NCI-H460 (cell line): ENCODE data around the gene PEX14. TPM values are rescaled to one million over a fixed set of nuclear protein-coding genes. Genes with fewer than 3 reads are reported as not detected.
"Not testable (repeated sequence)": the region's sequence is repeated elsewhere in the genome, so short reads cannot be mapped to it uniquely, and the experiment has no call there.

Source experiments
- DNase-seq: peaks from one replicate; pipeline ENCODE4 v3.0.0-alpha.2; 2016; ENCODE audit warnings: low read depth; ENCODE audit errors: extremely low read depth
- polyA plus RNA-seq: library from polyadenylated mRNA; depleted of rRNA; stranded (reverse); fragments of >200 nt; gene quantifications from 2 replicates; pipeline ENCODE4 v1.2.3, GENCODE V29; 2014; cell fraction: nucleus; rRNA removed
- total RNA-seq: library from RNA; depleted of rRNA; stranded (reverse); fragments of >200 nt; shearing (Covaris generic); gene quantifications from 2 replicates; pipeline ENCODE4 v1.2.3, GENCODE V29; 2014; rRNA removed

Gene PEX14, protein sequence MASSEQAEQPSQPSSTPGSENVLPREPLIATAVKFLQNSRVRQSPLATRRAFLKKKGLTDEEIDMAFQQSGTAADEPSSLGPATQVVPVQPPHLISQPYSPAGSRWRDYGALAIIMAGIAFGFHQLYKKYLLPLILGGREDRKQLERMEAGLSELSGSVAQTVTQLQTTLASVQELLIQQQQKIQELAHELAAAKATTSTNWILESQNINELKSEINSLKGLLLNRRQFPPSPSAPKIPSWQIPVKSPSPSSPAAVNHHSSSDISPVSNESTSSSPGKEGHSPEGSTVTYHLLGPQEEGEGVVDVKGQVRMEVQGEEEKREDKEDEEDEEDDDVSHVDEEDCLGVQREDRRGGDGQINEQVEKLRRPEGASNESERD
- total RNA-seq = 9.6 and 12.2 TPM in 2 replicates
- 14.4 and 24.0 TPM in 2 replicates for polyA plus RNA-seq

DNA sequence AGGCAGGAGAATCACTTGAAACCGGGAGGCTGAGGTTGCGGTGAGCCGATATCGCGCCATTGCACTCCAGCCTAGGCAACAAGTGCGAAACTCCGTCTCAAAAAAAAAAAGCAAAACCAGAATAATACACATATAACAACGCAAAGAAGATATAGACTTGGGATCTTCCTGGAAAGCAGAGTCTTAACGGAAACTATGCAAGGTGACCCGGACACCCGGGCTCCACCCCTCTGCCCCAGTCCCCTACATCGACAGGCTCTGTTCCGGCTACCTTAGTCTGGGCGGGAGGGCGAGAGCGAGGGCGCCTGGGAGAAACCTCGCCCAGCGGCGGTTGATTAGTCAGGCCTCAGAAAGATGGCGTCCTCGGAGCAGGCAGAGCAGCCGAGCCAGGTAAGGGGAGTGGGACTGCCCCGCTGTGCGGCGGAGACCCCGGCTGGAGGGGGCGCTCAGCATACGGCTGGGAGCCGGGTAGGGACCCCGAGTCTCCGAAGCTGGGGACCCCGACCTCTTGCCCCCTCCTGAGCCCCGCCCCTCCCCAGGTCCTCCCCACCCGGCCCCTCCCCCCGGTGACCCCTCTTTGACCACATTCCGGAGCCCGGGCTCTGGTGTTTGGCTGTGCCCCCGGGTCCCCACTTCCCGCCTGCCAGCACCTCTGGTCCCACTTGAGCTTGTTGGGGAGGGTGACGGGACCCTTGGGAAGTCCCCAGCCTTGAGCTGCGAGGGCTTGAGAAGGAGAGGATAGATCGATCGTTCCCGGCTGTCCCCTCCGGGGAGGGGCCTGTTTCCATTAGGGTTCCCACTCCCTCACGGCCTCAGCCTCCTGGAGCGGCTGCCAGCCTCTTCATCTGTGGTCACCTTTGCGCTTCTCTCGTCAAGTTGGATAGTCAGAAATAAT, at the start of gene PEX14:
Gene PEX14 (plus strand): TSS at position 338 of the 895 bp plus-strand sequence. CDS start 17 bp downstream, at position 355.
- peak; percentile 77 for DNase-seq

DNA sequence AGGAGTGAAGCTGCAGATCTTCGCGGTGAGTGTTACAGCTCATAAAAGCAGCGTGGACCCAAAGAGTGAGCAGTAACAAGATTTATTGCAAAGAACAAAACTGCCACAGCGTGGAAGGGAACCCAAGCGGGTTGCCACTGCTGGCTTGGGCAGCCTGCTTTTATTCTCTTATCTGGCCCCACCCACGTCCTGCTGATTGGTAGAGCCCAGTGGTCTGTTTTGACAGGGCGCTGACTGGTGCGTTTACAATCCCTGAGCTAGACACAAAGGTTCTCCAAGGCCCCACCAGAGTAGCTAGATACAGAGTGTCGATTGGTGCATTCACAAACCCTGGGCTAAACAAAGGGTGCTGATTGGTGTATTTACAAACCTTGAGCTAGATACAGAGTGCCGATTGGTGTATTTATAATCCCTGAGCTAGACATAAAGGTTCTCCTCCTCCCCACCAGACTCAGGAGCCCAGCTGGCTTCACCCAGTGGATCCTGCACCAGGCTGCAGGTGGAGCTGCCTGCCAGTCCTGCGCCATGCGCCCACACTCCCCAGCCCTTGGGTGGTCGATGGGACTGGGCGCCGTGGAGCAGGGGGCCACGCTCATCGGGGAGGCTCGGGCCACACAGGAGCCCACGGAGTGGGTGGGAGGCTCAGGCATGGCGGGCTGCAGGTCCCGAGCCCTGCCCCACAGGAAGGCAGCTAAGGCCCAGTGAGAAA, 48.8 kb upstream of the PEX14 start:
- not testable (repeated sequence) for DNase-seq

DNA sequence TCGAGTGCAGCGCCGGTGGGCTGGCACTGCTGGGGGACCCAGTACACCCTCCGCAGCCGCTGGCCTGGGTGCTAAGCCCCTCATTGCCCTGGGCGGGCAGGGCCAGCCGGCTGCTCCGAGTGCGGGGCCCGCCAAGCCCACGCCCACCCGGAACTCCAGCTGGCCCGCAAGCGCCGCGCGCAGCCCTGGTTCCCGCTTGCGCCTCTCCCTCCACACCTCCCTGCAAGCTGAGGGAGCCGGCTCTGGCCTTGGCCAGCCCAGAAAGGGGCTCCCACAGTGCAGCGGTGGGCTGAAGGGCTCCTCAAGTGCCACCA, 48.3 kb upstream of the PEX14 start:
- DNase-seq = not testable (repeated sequence)

DNA sequence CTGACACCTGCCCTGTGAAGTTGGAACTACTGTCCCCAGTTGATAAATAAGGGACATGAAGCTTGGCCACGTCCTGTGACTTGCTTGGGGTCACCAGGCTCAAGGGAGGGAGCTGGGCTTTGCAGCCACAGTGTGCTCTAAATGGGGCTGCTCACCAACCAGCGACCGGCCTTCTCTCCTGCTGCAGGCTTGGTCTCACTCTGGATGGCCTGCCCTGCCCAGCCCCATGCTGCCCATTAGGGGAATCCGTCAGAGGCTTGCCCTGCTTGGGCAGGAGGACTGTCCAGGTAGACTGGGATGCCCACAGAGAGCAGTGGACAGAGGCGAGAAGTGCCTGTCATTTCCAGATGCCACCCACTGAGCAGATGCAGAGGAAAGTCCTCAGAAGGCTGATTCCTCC, 45.8 kb upstream of the PEX14 start:
- no peak for DNase-seq

DNA sequence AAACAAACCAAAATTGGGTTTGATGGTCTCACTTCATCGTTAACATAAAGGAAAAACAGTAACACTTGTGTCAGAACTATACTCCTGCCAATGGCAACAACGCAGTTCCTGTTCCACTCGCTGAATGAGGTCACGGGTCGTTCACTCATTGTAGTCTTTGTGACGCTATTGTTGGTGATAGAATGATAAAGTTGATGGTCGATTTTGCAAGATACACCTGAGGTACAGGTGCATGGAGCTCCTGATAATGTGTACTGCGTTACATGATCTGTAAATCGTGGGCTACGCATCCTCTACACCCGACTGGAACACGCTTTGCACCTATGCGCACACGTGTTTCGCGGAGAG, 44.9 kb upstream of the PEX14 start:
- no peak for DNase-seq

DNA sequence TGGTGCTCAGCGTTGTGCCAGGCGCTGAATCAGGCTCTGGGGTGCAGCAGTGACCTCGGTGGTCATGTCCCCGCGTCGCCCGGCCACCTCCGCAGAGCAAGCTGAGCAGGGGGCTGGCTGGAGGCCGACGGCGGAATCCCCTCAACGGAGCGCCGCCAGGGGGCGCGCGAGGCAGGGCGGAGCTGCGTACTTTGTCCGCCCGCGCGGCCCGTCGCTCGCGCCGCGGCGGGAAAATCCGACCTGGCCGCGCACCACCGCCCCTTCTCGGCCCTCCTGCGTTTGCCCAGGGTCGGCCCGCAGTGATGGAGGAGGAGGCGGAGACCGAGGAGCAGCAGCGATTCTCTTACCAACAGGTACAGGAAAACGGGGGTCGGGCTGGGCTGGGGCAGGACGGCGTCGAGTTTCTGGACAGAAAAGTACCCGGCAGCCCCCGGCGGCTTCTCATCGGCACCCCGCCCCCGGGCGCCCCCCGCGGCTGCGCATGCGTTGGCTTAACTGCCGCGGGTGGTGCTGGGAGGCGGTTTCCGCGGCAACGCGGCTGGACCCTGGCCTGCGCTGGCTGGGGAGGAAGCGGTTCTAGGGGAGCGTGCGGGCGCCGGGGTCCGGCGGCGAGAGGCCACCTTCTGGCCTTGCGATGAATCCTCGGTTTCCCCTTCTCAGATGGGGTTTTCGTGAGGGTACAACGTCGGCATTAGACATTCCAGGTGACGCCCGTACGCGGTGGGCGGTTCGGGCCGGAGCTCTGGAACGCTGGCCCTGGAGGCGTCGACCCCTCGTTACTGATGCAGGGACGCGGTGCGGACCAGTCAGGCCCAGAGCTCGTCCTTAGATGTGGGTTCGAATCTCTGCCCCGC, 44.3 kb upstream of the PEX14 start, which contains the start of gene CENPS:
Gene CENPS (plus strand): TSS at position 218 of the 854 bp plus-strand sequence. CDS start 85 bp downstream, at position 303.
- peak; percentile 75 for DNase-seq

DNA sequence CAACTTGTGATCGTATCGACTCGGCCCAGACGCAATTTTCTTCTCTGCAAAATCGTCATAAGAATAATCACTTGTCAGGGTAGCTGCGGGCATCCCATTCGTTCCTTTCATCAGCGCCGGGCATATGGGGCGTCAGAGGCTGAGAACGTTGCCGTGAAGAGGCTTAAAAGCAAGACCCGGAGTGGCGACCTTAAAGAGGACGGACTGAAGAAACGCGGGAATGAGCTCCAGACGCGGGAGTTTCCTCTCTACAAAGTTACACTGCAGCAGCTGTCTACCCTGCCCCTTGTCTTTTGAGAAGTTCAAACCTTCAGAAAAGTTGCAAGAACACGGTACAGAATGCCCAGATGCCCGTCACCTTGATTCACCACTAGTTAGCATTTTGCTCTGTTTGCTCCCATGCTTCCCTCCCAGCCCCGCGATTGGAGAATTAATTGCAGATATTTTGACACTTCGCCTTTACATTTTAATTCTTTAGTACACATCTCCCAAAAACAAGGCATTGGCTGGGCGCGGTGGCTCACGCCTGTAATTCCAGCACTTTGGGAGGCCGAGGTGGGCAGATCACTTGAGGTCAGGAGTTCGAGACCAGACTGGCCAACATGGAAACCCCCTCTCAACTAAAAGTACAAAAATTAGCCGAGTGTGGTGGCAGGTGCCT, 43.5 kb upstream of the PEX14 start:
- DNase-seq = no peak

DNA sequence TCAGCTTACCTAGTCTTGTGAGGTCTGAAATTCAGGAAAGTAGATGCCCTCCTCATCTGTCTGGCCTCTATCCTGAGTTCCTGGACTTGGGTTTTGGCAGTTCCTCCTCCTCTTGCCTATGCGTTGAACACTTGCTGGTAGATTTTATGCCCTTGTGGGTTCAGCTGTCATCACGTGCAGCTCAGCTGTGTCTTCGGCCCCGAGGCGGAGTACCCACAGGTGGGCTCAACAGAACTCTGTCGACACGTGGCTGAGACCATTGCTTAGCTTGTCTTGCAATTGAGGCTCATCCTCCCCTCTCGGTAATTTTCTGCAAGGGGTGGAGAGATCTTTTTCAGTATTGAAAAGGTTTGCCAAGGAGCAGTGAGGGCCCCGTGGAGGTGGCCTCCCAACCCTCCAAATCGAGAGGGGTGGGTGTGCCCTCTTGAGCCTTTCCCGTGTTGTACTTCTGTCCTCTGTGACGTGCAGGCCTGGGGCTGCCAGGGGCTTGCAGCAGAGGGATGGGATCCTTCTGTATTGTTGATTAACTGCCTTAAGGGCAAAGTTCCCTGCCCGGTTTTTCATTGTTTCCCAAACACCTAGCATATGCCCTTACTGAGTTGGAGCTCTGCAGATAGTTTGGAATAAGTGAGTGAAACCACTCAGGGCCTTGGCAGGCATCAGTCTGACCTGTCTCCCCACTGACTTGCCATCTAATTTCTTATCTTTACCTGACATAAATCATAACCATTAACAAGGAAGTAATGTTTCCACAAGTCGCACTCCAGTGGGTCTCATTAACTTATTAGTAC, 41.6 kb upstream of the PEX14 start:
- no peak for DNase-seq

DNA sequence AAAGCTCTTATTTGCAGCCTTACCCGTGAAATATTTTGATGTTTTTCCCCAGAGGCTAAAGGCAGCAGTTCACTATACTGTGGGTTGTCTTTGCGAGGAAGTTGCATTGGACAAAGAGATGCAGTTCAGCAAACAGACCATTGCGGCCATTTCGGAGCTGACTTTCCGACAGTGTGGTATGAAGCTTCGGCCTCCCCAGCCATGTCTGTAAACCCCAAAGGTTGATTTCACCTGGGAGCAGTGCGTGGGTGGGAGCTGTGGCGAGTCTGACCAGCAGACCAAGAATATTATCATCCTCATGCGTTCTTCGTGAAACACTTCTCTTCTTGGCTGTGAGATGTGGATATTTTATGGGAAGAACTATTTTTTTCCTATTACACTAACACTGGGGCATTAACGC, 41.0 kb upstream of the PEX14 start:
- no peak for DNase-seq

DNA sequence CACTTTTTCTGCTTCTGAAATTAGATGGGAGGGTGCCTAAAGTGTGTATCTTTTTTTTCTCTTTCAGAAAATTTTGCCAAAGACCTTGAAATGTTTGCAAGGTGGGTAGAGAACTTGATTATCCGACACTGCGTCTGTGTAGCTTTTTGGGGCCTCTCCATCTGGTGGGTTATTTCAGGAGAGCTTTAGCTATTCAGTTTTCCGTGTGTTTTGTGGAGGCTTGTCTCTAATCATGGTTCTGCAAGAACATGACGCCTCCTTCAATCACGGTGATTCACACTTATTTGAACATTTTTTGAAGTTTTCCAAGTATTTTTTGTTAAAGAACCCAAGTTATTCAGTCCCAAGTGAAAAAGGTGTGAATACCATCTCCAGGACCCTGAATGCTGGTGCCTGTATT, 40.2 kb upstream of the PEX14 start:
- no peak for DNase-seq

DNA sequence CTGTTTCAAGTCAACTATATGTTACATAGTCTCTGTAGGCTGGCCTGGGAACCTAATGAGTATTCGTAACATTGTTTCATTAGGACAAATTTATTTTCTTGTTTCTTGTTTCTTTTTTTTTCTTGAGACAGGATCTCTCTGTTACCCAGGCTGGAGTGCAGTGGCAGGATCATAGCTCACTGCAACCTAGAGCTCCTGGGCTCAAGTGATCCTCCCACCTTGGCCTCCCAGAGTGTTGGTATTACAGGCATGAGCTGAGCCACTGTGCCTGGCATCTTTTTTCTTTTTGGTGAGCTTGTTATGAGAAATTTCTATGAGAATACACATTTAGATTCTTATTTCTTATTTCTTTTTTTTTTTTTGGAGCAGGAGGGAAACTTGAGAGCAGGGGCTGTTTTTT, 37.7 kb upstream of the PEX14 start:
- DNase-seq = no peak

DNA sequence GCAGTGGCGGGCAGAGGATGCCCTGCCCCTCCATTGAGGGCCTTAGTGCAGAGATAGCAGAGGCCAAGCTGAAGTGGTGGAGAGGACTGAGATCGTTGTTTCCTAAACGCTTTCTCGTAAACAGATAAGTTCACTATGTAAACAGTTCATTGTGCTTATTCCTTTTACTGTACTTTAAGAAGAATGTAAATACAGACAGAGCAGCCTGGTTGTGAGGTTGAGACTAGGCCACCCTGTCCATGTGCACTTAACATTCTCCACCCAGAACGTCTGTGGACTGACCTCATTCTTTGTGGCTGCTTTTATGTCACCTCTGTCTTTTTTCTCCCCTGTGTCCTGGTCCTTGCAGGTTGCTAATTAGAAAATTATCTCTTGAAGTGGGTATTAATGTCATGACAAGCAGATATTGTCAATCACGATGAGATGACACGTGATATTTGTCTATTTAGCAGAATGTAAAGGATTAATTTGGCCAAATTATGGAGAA, 36.0 kb upstream of the PEX14 start:
- no peak for DNase-seq

DNA sequence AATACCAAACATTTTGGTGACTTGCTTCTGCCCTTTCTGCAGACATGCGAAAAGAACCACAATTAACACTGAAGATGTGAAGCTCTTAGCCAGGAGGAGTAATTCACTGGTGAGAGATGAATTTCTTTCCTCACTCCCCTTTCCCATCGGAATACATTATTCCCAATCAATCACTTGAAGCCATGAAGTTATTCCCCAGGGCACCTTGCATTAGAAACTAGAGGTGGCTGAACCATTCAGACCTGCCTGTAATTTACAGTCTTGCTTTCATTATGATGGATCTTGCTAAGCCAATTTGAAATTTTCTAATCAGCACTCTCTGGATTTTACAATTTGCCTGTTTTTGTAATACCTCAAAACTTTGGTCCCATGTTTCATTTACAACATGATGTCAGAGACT, 34.4 kb upstream of the PEX14 start:
- DNase-seq = no peak

DNA sequence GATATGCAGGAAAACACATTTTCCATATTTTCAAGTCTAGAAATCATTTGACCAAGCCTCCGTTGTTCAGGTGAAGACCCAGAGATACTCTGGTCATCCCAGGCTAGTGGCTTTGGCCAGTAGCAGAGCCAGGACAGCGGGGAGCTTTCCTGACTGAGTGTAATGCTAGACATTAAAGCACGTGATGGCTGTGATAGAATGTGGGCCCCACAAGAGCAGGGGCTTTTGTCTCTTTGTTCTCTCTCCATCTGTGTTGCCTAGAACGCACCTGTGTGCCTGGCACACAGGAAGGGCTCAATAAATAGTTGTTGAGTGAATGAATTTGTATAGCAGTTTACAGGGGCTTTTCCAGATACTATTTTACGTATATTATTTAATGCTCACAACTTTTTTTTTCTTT, 34.0 kb upstream of the PEX14 start:
- no peak for DNase-seq

DNA sequence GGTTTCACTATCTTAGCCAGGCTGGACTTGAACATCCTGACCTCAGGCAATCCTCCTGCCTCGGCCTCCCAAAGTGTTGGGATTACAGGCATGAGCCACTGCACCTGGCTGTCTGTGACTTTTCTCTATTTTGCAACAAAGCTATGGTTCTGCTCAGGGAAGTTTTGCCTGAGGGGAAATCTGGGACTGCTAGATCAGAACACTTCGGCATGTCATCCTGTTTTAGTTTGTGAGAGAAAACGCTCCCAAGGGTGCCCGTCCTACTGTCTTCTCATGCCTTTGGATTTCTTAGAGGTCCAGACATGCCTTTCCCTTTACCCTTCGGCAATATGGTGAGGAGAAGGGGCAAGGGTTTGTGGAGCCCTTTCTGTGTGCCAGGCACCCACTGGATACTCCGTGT, 30.5 kb upstream of the PEX14 start:
- no peak for DNase-seq

DNA sequence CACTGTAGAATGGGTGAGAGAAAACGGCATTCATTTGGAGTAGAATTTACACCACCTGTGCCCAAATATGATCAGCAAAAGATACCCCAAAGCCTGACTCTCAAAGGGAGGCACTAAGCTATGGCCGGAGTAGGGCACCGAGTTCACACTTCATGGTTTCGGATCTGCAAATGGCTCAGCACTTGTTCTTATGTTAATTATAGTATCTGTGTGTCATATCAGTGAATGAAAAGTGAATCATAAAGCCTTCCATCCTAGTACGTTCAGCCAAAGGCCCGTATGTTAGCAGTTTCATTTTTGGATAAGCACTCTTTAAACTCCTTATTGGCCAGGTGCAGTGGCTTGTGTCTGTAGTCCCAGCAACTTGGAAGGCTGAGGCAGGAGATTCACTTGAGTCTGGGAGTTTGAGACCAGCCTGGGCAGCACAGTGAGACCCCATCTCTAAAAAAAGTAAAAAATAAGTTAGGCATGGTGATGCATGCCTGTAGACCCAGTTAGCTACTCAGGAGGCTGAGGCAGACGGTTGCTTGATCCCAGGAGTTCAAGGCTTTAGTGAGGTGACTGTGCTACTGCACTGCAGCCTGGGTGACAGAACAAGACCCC, 29.9 kb upstream of the PEX14 start:
- DNase-seq = no peak

DNA sequence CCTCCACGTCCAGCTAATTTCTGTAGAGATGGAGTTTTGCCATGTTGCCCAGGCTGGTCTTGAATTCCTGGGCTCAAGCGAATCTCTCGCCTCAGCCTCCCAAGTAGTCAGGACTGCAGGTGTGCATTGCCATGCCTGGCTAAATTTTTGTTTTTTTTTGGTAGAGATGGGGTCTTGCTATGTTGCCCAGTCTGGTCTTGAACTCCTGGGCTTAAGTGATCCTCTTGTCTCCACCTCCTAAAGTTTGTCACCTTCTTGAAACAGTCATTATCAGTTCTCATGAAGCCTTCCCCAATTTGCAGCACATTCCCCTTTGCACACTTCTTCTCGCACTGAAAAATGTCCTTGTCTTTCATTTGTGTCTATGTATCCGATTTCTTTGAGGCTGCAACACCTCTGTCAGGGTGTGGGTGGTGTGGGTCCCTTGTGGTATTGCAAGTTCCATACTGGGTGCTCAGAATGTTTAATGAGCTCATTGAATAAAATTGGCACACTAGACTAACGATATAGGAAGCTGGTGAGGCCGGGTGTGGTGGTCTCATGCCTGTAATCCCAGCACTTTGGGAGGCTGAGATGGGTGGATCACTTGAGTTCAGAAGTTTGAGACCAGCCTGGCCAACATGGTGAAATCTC, 27.8 kb upstream of the PEX14 start:
- DNase-seq = no peak

DNA sequence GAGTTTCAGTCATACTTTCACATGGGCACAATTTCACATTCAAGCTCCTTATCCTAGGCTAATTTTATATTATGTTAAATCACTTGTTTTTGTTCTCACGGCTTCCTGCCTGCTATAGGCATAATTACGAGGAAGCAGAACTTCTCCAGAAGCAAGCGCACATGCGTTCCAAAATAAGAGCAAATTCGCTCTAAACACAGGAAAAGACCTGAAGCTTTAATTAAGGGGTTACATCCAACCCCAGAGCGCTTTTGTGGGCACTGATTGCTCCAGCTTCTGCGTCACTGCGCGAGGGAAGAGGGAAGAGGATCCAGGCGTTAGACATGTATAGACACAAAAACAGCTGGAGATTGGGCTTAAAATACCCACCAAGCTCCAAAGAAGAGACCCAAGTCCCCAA, 25.0 kb upstream of the PEX14 start, which contains the start of gene CORT:
Gene CORT (plus strand): TSS at position 281 of the 400 bp plus-strand sequence. CDS start 193 bp downstream, outside the sequence.
- DNase-seq = no peak
